ENCODE measurements around the gene PRDM1.

DNA sequence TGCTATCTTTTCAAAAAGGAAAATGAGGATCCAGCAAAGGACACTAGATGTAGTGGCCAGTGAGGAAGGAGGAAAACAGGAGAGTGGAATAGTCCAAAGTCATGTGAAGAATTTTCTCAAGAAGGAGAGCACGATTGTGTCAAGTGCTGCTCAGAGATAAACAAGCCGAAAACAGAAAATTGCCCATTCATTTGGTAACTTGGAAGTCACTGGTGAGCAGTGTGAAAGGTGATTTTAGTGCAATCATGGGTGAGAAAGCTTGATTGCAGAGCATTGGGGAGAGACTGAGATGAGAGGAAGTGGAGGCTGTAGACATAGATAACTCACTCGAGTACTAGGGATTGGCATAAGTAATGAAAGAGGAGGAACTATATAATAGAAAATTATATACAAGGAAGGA is 26.0 kb upstream of the PRDM1 start:
- no peak for TF ChIP-seq POLR2A (IDR thresholded peaks at IDR 0.05)
- no peak for TF ChIP-seq CTCF (IDR thresholded peaks at IDR 0.05)

All from esophagus squamous epithelium (tissue), 4 donors.